Activated naive CD4-positive, alpha-beta T cell treated with anti-CD3 and anti-CD28 coated beads for 36 hours (primary cell): Measurements from ENCODE around the gene STK32B. TPM values are rescaled to one million over a fixed set of nuclear protein-coding genes. Genes with fewer than 3 reads are reported as not detected.

ENCODE experiments used
- CTCF ChIA-PET: fragments of 350-600 bp; sonication (Branson Sonifier 250); formaldehyde crosslinking; loops from one replicate; lab custom pipeline; 2021; ENCODE audit warnings: antibody characterized with exemption; lab: Charles Lee
- DNase-seq: peaks from one replicate; pipeline ENCODE4 v3.0.0-alpha.2; 2020
- H3K27ac Mint-ChIP-seq: one replicate; pipeline ENCODE4 v1.8.0; 2021; ENCODE audit warnings: mild to moderate bottlenecking, mixed read lengths
- H3K27me3 Mint-ChIP-seq: one replicate; pipeline ENCODE4 v1.8.0; 2021; ENCODE audit warnings: low read depth, mixed read lengths
- H3K36me3 Mint-ChIP-seq: one replicate; pipeline ENCODE4 v1.8.0; 2021; ENCODE audit warnings: low read depth, mixed read lengths
- H3K4me1 Mint-ChIP-seq: one replicate; pipeline ENCODE4 v1.8.0; 2021; ENCODE audit warnings: low read depth, mixed read lengths
- H3K4me3 Mint-ChIP-seq: one replicate; pipeline ENCODE4 v1.8.0; 2021; ENCODE audit warnings: mild to moderate bottlenecking, moderate library complexity, mixed read lengths
- H3K9me3 Mint-ChIP-seq: one replicate; pipeline ENCODE4 v1.8.0; 2021; ENCODE audit warnings: mixed read lengths
- intact Hi-C: fragments of 100-400 bp; cut with micrococcal nuclease; formaldehyde crosslinking; loops from one replicate; pipeline ENCODE4 v1.15.1; 2023
- total RNA-seq, 2 experiments: library from RNA; stranded (reverse); gene quantifications; one replicate each; pipeline ENCODE4 v1.2.3, GENCODE V29; 2021

Gene STK32B
- total RNA-seq, 2 experiments from 2014 or later, result not detected

GRCh38 chr4:5118091-5118786, 67.0 kb downstream of the STK32B start:
- no peak for DNase-seq
- H3K9me3 Mint-ChIP-seq, result no peaks in the 10 kb centered on the region
- H3K4me1 Mint-ChIP-seq, result no peaks in the 10 kb centered on the region
- no peak overlapping the region for H3K27ac Mint-ChIP-seq
- intact Hi-C loops, result no loop called here
- no peaks in the 10 kb centered on the region for H3K36me3 Mint-ChIP-seq
- H3K27me3 Mint-ChIP-seq, result no peaks in the 10 kb centered on the region
- no peak overlapping the region for H3K4me3 Mint-ChIP-seq
- CTCF ChIA-PET, result no interaction called here

DNA sequence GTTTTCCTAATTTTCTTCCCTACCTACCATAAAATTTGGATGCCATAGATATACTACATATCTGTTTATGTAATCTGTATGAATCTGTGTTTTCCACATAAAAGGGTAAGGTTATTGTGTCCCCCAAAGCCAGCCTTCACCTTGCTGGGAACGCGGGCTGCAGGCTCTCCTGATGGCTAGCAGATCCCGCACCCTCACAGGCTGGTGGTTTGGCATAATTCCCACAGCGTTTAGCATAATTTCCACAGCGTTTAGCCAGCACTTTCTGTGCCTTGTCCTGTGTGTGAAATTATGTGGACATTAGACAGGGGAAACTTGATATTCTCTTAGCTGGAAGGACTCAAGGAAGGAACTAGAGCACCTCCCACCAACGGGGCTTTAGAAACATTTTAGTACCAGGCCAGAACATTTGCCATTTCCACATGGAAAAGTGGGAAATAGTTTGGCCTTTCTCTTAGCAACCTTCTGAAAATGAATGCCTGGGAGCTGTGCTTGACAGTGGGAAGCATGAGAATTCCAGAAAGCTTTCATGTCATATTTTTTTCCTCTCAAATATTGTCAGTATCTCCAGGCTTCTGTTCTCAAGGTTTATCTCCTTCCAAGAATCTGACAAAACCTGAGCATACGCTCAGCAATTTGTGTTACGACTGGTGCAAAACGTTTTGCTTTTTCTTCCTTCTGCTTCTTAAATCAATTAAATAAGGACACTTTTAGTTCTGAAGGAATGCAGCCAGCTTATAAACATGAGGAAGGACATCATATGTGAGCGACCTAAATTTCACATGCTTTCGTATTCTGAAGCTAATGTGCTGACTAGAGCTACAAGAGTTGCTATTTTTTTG, 67.9 kb downstream of the STK32B start:
- no peak overlapping the region for H3K4me3 Mint-ChIP-seq
- no peaks in the 10 kb centered on the region for H3K4me1 Mint-ChIP-seq
- CTCF ChIA-PET, result interaction anchor here (0.5 kb wide), 1 partner anchor 703 kb away, joined by 3 read pairs; no protein-coding TSS in a partner anchor
- intact Hi-C loops, result no loop called here
- no peak overlapping the region for H3K27ac Mint-ChIP-seq
- H3K36me3 Mint-ChIP-seq, result no peaks in the 10 kb centered on the region
- no peaks in the 10 kb centered on the region for H3K9me3 Mint-ChIP-seq
- no peak for DNase-seq
- no peaks in the 10 kb centered on the region for H3K27me3 Mint-ChIP-seq

GRCh38 chr4:5120067-5120466, 68.8 kb downstream of the STK32B start:
- Mint-ChIP-seq H3K36me3 (no peaks in the 10 kb centered on the region), H3K27ac (no peak overlapping the region), H3K9me3 (no peaks in the 10 kb centered on the region), H3K27me3 (no peaks in the 10 kb centered on the region), H3K4me3 (no peak overlapping the region), H3K4me1 (no peaks in the 10 kb centered on the region)
- intact Hi-C loops, result no loop called here
- DNase-seq, result no peak
- CTCF ChIA-PET, result no interaction called here

DNA sequence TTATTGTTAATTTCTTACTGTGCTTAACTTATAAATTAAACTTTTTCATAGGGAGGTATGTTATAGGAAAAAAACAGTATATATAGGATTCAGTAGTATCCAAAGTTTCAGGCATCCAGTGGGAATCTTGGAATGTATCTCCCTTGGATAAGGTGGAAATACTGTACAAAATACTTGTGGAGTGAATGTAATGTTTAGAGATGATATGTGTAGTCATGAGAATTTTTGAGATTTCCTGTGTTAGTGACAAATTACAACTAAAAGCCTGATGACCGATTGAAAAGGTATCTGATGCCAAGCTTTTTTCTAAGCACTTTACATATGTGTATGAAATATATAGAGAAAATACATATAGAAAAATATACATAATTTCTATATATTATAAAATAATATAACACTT, 69.2 kb downstream of the STK32B start:
- H3K4me3 Mint-ChIP-seq, result no peak overlapping the region
- H3K27ac Mint-ChIP-seq, result no peak overlapping the region
- intact Hi-C loops, result no loop called here
- DNase-seq, result no peak
- no peaks in the 10 kb centered on the region for H3K27me3 Mint-ChIP-seq
- CTCF ChIA-PET, result no interaction called here
- H3K4me1 Mint-ChIP-seq, result no peaks in the 10 kb centered on the region
- no peaks in the 10 kb centered on the region for H3K36me3 Mint-ChIP-seq
- H3K9me3 Mint-ChIP-seq, result no peaks in the 10 kb centered on the region

DNA sequence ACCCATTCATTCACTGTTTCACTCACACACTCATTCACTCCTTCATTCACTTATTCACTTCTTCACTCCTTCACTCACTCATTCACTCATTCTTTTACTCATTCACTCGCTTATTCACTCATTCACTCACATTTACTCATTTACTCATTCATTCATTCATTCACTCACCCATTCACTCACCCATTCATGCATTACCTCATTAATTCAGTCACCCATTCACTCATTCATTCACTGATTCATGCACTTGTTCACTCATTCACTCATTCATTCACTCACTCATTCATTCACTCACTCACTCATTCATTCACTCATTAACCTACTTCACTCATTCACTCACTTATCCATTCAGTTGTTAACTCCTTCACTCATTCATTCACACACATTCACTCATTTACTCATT, 70.8 kb downstream of the STK32B start:
- intact Hi-C loops, result no loop called here
- Mint-ChIP-seq H3K9me3 (no peaks in the 10 kb centered on the region), H3K4me1 (no peaks in the 10 kb centered on the region), H3K4me3 (no peak overlapping the region), H3K27ac (no peak overlapping the region), H3K36me3 (no peaks in the 10 kb centered on the region), H3K27me3 (no peaks in the 10 kb centered on the region)
- no peak for DNase-seq
- CTCF ChIA-PET, result no interaction called here

DNA sequence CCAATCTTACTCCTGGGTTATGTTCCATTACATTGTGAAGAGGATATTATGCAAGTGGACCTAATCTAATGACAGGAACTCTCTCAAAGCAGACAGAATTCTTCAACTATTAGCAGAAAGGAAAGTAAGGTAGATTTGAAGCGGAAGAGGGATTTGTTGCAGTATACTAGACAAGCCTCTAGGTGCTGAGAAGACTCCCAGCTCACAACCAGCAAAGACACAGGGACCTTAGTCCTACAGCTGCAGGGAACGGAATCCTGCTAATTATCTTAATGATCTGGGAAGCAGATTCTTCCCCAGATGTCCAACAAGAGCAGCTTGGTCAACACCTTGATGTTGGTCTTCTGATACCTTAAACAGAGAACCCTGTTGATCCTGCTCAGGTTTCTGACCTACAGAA, 73.6 kb downstream of the STK32B start:
- H3K4me3 Mint-ChIP-seq, result no peak overlapping the region
- intact Hi-C loops, result no loop called here
- H3K27ac Mint-ChIP-seq, result no peak overlapping the region
- H3K36me3 Mint-ChIP-seq, result no peaks in the 10 kb centered on the region
- DNase-seq, result no peak
- H3K9me3 Mint-ChIP-seq, result no peaks in the 10 kb centered on the region
- no peaks in the 10 kb centered on the region for H3K4me1 Mint-ChIP-seq
- CTCF ChIA-PET, result no interaction called here
- peaks cover 3% of the 10 kb centered on the region for H3K27me3 Mint-ChIP-seq

DNA sequence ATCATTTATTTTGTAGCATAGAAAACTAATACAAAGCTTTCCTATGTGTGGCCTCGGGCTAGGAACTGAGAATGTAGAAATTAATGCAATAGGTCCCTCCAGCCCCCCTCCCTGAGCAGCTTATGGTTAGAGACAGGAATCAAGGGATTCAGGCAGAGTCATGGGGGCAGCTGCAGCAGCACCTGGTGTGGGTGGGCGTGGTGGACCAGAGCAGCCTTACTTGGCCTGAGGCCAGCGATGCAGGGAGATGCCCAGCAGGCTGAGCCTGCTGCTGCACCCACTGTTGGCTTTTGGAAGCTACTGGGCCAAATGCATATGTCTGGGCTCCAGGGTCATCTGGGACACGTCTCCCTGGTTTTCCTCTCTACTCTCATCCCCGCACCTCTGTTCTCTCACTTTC, 74.0 kb downstream of the STK32B start:
- CTCF ChIA-PET, result no interaction called here
- peaks cover 3% of the 10 kb centered on the region for H3K27me3 Mint-ChIP-seq
- H3K4me1 Mint-ChIP-seq, result no peaks in the 10 kb centered on the region
- H3K9me3 Mint-ChIP-seq, result no peaks in the 10 kb centered on the region
- DNase-seq, result no peak
- no peaks in the 10 kb centered on the region for H3K36me3 Mint-ChIP-seq
- intact Hi-C loops, result no loop called here
- H3K27ac Mint-ChIP-seq, result no peak overlapping the region
- H3K4me3 Mint-ChIP-seq, result no peak overlapping the region

- Mint-ChIP-seq H3K4me3 (no peak overlapping the region), H3K4me1 (no peaks in the 10 kb centered on the region), H3K36me3 (no peaks in the 10 kb centered on the region), H3K27ac (no peak overlapping the region), H3K9me3 (peaks cover 2% of the 10 kb centered on the region), H3K27me3 (peaks cover 9% of the 10 kb centered on the region)
- intact Hi-C loops, result no loop called here
- no peak for DNase-seq
- CTCF ChIA-PET, result no interaction called here
These were observed 75.0 kb downstream of the STK32B start for GRCh38 chr4:5126231-5126630.

- Mint-ChIP-seq H3K4me1 (no peaks in the 10 kb centered on the region), H3K27me3 (peaks cover 9% of the 10 kb centered on the region), H3K36me3 (no peaks in the 10 kb centered on the region), H3K4me3 (no peak overlapping the region), H3K27ac (no peak overlapping the region), H3K9me3 (peaks cover 7% of the 10 kb centered on the region)
- no peak for DNase-seq
- CTCF ChIA-PET, result no interaction called here
- intact Hi-C loops, result no loop called here
These were observed 75.6 kb downstream of the STK32B start for GRCh38 chr4:5126857-5127256.

- Mint-ChIP-seq H3K4me3 (no peak overlapping the region), H3K4me1 (no peaks in the 10 kb centered on the region), H3K27me3 (peaks cover 9% of the 10 kb centered on the region), H3K36me3 (no peaks in the 10 kb centered on the region), H3K27ac (no peak overlapping the region), H3K9me3 (peaks cover 7% of the 10 kb centered on the region)
- no peak for DNase-seq
- CTCF ChIA-PET, result no interaction called here
- intact Hi-C loops, result no loop called here
These were observed 76.3 kb downstream of the STK32B start for GRCh38 chr4:5127556-5127955.

- no peak for DNase-seq
- no peak overlapping the region for H3K4me3 Mint-ChIP-seq
- intact Hi-C loops, result no loop called here
- peaks cover 9% of the 10 kb centered on the region for H3K27me3 Mint-ChIP-seq
- no peaks in the 10 kb centered on the region for H3K36me3 Mint-ChIP-seq
- H3K27ac Mint-ChIP-seq, result no peak overlapping the region
- CTCF ChIA-PET, result no interaction called here
- peaks cover 7% of the 10 kb centered on the region for H3K9me3 Mint-ChIP-seq
- no peaks in the 10 kb centered on the region for H3K4me1 Mint-ChIP-seq
These were observed 77.3 kb downstream of the STK32B start for GRCh38 chr4:5128569-5128968.

- CTCF ChIA-PET, result no interaction called here
- intact Hi-C loops, result no loop called here
- H3K27me3 Mint-ChIP-seq, result peaks cover 9% of the 10 kb centered on the region
- no peaks in the 10 kb centered on the region for H3K36me3 Mint-ChIP-seq
- DNase-seq, result no peak
- H3K9me3 Mint-ChIP-seq, result peaks cover 7% of the 10 kb centered on the region
- H3K4me1 Mint-ChIP-seq, result no peaks in the 10 kb centered on the region
- no peak overlapping the region for H3K4me3 Mint-ChIP-seq
- no peak overlapping the region for H3K27ac Mint-ChIP-seq
These were observed 81.9 kb downstream of the STK32B start for GRCh38 chr4:5133201-5133600.
